GM21619 (cell line): ENCODE measurements around the gene ZNG1B.
"Not testable (repeated sequence)": the region's sequence is repeated elsewhere in the genome, so short reads cannot be mapped to it uniquely, and the experiment has no call there.

Experiments used
- ATAC-seq: cut with Tn5 transposase; IDR thresholded peaks from one replicate; pipeline ENCODE4 v1.9.1; 2021; ENCODE audit not compliant: unreplicated experiment

The ZNG1B gene

DNA sequence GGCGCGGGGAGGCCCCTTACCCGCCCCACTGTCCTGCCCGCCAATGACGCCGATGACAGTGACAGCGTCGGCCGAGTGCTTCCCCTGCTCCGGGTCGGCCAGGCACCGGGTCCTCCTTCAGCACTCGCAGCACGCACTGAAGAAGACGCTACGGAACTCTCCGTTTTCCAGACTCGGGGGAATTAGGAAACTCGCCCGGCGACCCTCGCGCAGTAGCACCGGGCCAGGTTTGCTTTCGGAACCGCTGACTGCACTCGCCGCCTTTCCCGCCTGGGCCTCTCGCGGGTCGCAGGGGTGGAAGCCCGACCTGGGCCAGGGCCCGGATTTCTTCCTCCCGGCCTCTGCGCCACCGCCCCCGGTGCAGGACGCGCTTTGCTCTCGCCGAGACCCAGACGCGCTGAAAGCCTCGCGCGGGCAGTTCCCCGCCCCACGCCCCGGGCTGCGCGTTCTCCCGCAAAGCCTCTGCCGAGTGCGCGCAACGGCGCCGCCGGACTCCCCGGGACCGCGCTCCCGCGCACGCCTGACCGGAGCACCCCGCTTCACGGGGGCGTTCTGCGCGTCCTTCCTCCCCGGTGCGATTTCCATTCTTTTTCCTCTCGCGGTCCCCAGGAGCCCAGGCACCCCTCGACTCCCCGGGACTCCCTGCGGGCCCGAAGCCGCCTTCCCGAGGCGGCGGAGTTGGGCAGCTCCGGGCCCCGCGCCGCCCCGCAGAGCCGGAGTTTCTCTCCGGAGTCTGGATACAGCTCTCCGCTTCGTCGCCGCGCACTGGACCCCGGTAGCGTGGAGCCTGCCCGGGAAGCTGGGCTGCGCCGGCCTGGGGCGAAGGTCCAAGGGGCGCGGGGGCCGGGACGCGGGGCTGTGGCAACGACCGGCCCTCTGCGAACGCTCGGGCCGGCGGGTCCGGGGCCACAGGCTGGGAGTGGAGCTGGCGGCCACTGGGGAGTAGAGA is 65.9 kb downstream of the ZNG1B start:
- peak; percentile 75 for ATAC-seq

DNA sequence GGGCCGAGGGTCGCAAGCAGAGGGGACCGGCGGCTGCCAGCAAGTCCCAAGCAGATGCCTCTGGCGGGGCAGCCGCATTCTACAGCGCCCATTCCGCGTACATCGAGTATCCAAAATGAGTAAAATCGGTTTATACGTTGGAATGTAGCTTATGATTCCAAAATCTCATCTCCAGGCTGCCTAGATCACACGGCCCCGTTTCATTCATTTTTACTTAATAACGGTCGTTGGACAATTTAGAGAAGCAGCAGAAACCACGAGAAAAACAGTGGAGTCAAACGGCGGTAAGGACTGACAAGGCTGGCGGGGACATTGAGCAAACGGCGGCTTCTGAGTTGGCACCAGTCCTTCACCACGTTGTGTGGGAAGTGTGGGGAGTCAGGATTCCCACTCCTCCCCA is 66.6 kb downstream of the ZNG1B start:
- ATAC-seq = not testable (repeated sequence)

DNA sequence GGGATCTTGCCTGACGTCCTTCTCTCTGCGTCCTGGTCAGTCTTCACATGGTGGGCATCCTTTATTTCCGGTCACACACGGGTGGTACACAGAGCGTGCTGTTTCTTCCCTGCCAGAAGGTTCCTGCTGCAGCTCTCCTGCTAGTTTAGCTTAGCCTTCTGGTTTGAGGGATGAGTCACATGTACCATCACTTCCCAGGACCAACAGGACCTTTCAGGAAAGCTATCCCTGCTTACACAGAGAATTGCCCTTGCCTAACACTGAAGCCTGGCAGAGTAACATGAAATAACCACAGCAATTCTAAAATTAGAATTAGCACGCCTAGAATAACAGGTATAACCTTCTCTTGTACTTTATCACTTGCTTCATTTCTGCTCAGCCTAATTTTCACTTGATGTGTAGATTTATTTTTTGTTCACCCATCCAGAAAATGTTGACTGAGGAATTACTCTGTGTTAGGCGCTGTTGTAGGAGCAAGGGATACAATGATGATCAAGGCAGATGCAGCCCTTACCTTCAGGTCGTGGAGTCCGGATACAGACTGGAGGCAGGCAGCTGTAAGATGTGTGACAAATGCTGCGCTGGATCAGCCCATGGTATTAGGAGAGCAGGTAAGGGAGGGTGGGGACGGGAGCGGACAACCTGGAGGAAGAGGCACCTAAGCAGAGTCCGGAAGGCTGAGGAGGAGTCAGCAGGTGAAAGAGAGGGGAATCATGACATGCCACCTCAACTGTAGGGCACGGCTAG is 70.1 kb downstream of the ZNG1B start:
- ATAC-seq = not testable (repeated sequence)

DNA sequence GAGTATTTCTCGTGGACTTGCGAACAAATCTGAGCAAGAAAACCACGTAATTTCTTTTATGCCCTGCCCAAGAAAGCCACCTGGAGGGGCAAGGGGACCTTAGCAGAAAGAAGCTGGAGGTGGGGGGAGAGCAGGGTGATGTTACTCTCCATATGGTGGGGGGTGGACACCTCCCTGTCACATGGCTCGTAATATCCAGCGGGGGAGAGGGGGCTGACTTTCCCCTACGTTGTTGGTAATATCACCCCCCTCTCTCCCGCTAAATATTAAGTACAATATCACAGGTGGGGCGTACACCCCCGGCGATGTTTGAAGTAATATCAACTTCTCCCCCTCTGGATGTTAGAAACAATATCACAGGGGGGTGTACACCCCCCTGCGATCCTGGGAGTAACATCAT is 70.7 kb downstream of the ZNG1B start:
- not testable (repeated sequence) for ATAC-seq

DNA sequence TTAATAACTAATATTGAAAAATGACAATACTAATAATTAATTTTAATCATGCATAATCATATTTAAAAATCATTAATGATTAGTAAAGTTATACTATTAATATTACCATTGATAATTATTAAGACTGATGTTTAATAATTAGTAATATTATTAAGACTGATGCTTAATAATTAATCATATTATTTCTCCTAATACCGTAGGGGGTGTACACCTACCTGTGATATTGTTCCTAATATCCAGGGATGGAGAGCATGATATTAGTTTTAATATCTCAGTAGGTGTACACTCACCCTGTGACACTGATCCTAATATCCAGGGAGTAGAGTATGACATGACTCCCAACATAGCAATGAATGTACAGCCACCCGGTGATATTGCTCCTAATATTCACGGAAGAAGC is 73.4 kb downstream of the ZNG1B start:
- ATAC-seq = not testable (repeated sequence)

DNA sequence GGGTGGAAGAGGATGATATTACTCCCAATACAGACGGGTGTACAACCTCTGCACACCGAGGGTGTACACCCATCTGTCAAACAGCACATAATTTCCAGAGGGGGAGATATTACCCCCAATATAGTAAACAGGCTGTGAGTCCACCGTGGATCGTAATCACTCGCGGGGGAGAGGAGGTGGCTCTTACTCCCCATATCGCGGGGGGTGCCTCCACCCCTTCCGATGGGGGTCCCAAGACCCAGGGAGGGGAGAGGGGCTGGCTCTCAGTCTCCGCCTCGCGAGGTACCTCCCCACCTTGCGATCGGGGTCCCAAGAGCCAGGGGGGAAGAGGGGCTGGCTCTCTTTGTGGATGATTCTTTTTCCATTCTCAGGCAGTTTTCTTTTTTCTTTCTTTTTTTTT is 74.4 kb downstream of the ZNG1B start:
- not testable (repeated sequence) for ATAC-seq

DNA sequence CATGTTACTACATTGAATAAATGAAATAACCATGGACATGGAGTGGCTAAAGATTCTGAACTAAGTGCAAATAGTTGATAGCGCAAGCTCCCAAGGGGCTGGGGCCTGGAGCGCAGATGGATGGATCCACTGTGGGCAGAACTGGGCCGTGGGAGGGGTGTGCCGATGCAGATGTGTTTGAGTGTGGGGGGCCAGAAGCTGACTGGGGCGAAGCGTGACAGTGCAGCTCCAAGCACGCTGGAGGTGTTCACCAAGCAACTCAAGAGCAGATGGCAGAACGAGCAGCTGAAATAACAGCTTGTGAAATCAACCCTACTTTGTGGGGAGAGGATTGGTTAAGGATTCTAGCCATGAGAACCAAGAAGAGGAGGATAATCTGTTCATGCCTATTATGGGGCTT is 78.0 kb downstream of the ZNG1B start:
- ATAC-seq = not testable (repeated sequence)

DNA sequence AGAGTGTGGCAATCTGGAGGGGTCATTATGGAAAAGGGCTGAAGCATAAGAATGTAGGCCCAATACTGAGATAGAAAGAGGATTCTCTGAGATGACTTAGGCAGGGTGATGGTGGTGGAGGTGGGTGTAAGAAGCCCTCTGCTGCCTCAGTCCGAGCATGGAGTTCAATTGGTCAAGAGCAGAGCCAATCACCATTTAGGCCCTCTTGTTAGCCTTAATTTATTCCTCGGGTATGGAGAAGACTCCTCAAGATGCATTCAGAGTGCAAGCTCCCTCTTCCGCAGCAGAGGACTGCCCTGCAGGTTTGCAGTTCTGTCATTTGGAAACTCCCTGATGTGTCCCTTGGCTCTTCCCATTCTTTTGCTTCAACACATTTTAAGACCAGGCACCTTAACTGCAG is 78.5 kb downstream of the ZNG1B start:
- not testable (repeated sequence) for ATAC-seq

DNA sequence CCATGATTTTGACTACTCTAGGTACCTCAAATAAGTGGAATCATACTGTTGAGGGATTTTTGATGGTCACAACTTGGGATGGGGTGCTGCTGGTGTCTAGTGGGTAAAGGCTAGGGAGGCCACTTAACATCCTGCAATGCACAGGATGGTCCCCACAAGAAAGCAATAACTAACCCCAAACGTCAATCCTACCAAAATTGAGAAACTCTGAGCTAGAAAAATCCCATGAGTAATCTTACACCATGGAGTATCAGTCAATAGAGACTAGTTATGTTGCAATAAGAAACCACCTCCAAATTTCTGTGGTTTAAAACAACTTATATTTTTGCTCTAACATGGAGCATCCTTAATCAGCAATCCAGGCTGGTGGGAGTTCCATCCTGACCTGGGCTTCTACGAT is 79.5 kb downstream of the ZNG1B start:
- not testable (repeated sequence) for ATAC-seq

DNA sequence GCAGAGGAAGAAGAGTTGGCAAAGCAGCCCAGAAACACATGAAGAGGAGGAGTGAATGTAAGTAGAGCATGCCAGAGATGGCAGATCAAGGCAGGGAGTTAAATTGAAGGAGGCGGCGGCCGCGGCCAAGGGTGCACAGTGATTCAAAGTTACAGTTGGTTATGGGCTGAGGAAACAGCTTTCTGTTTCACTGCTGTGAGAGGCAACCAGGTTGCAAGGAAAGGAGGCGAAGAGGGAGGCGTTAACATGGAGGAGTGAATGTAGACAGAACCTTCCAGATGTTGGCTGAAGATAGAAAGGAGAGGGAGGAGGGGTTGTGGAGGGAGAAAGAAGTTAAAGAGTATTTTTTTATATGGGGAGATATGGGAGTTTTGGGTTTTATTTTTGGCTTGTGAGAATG is 83.3 kb downstream of the ZNG1B start:
- not testable (repeated sequence) for ATAC-seq

DNA sequence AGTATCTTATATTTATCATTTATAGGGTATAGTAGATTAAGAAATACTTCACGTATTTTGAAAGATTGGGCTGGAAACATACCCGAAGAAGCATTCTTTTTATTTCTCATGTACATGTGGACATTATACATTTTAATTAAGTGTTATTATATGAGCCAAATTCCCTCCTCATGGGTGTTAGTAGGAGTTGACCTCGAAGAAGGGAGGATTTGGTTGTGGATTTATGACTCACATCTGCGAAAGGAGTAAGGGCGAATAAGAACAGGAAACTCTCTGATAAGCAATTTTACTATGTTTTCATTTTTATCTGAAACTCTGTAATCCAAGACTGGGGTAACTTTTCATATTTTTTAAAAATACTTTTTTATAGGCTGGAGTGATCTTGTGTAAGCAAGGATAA is 84.0 kb downstream of the ZNG1B start:
- not testable (repeated sequence) for ATAC-seq

DNA sequence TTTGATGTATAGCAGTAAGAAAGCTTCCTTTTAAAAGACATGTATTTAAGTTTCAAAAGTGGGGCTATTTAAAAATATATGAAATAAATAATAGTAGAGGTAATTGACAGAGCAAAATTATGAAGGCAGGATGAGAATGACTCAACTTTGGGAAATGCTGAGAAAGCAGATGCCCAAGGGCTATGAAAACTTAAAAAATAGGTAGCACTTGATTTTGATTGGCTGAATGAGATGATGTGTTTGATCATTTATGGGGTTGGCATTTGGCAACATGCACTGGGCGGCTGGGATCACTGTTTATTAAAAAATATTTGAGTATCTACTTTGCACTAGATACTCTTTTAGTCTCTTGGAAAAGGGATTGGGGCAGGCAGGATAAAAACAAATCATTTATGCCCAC is 87.5 kb downstream of the ZNG1B start:
- not testable (repeated sequence) for ATAC-seq

DNA sequence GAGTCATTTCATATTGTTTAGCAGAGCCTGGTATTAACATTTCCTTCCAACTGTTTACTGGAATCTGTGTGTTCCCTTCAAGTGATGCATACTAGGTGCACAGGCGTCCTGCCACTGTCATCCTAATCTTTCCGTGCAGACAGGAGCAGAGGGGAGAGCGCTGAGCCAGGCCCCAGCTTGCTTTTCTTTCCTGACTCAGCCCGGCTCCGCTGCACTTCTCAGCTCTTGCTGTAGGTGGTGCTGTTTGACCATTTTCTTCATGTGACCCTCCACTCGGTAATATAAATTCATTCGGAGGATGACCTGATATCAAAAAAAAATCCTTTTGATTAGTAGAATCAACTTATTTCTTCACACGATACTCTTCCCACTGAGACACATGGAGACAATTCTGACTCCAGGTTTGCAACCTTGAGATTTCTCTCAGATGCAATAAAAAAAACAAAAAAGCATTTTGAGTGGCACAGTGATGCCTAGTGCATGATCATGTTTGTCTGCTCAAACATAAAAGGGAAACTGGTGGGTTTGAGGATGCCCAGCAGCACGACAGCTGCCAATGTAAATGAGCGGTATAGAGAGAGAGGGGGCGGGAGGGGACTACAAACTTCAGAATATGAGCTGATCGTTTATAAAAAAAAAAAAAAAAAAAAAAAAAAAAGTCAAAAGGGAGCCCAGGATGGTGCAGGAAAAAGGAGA is 90.0 kb downstream of the ZNG1B start:
- peak; percentile 84 for ATAC-seq

DNA sequence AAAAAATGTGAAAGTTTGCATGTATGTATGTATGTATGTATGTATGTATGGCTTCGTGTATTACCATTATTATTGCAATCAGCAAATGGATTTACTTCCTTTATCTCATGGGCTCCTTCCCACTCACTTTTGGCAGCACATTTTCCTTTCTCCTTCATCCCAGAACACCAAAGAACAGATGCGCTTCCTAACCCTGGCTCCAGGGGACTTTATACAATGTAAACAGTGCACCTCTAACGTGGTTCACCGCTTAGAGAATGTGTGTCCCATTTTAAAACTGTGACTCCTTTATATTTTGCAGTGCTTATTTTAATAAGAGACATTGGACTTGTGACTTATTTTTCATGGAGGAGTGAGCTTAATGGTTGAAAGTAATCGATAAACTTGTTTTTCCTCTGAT is 90.6 kb downstream of the ZNG1B start:
- ATAC-seq = not testable (repeated sequence)

DNA sequence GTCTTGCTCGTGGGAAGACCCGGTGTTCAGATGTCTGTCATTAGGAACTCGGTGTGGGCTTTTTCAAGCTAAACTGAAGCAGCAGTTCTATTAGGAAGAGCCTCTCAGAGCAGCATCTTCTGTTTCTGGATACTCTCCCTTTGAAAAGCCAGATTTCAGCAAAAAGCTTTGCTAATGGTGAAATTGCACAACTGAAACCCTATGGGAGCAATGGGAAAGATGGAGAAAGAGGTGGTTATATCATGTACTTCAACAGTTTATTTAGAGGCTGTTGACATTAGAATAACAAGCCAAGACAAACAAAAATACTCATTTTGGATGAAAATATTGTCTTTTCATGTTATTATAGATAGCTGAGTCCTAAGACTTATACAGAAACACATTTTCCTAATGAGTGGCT is 91.4 kb downstream of the ZNG1B start:
- ATAC-seq = not testable (repeated sequence)

DNA sequence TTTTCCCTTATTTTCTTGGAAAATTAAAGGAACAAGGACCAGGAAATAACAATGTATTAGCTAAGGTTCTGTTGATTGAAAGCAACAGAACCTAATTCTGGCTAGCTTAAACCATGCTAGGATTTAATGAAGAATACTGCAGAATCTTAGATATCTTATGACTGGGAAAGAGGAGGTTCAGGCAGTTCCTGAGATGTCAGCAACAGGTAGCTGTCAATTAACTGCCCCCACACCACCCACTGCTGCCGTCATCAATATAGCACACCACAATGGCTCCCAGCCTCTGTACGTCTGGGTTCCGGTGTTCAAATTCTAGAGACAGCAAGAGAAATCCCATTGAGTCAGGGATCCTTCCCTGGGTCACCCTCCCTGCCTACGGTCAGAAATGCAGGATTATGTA is 95.5 kb downstream of the ZNG1B start:
- ATAC-seq = not testable (repeated sequence)

DNA sequence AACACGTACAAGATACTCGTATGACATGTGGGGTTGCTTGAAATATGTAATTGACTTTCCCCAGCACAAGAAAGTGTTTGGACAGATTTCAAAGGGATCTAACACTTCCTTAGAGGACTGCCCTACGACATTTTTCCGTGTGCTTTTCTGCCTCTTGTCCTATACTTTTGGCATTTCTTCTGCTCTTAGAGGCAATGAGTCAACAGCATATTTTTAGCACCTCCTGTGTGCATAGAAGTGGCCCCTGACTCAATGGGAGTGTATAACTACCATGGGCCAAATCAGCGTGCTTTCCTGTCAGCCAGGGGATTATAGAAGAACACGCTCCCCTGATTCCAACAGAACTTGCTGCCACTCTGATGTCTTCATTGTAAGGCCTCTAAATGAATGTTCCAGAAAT is 99.1 kb downstream of the ZNG1B start:
- not testable (repeated sequence) for ATAC-seq

DNA sequence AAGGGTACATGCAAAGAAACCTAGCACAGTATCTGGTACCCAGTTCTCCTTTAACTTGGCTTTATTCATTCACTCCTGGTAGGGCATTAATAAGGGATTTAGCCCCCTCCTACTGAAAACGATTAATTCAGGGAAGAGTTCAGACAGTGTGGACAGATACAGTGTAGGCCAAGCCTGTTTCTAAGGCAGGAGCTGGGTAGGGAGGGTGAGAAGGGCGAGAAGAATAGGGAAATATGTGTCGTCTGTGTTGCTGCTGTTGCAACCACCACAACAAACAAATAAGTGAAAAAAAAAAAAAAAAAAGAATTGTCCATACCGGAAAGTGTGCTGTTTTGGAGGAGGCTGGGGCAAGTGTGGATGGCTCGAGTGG is 103.3 kb downstream of the ZNG1B start:
- not testable (repeated sequence) for ATAC-seq

DNA sequence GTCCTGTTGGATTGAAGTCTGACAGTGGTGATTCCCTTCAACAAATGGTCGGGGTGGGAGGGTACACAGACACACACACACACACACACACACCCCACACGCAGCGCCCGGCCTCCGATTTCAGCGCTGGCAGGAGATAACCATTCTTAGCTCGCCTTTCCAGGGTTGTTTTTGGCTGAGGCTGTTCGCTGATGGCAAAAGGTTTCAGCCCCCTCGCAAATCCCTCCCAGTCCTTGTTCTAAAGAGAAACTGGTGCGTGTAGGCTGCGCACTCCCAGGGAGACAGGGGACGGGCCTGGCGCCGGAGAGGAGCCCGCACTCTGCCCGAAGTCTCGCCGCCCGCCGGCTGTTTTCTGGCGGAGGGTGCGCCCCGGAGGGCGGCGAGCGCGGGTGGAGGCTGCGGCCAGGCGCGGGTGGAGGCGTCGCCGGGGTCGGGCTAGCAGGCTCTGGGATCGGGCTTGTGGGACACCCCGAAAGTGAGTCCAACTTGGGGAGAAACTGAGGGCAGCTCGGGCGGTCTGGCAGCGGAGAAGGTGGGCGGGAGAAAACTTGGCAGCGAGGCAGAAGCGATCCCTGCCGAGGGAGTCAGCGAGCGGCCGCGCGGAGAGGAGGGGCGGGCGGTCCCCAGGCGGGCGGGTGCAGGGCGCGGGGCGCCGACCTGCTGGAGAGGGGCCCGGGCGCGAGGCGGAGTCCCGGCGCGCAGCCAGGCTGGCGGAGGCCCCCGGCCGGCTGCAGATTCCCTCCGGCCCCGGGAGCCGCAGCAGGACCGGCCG is 103.9 kb downstream of the ZNG1B start:
- ATAC-seq = not testable (repeated sequence)

DNA sequence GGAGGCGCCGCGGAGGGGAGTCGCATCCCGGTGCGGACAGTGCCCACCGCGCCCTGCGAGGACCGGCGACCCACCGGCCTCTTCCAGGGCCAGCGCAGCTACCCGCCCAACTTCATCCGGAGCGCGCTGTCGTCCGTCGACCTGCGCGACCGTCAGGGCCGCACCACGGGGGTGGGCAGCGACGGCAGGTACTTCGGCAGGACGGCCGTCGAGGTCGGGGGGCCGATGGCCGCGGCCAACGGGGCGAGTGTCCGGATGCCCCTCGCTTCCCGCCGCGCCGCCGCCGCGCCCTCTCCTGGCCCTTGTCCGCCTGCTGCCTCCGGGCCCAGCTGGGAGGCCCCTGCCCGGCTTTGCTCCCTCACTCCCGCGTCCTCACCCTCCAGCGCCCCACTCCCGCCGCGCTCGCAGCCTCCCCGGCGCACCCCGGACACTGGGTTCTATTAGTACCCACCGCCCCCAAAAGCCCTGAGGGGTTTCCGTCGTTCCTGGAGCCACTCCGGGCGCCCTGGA is 104.5 kb downstream of the ZNG1B start:
- ATAC-seq = not testable (repeated sequence)
